ENCODE measurements around the gene PFDN6. TPM values are rescaled to one million over a fixed set of nuclear protein-coding genes. Genes with fewer than 3 reads are reported as not detected.

Gene PFDN6
- total RNA-seq, 1 experiment from 2014 or later, result 123 TPM

DNA sequence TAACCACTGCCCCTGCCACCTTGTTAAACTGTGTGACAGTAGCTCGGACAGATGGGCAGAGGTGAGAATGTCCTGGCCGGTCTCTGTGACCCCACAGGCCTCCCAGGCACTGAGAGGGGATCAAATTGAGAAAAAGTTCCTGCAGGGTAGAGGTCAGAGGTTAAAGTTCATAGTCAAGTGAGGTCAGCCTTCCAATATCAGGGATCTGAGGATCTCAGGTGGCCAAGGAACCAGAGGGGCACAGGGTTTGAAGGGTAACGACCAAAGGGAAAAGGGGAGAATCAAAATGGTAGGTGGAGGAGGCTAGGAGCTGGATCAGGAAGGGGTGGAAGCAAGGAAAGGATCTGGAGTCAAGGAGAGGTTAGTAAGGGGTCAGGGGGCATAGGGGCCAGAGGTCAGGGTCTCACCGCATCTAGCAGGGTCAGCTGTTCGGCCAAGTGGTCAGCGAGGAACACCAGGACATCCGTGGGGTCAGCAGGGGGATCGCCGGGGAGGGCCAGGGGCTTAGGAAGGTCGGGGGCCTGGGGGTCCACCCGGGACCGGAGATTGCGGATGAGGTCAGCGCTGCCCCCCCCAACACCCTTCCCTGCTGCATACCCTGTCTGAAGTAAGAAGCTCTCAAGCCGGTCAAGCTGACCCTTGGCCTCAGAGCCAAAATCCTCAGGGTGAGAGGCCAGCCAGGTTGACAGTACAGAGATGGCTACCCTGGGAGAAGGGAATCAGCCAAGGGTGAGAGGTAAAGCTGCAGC is 6.4 kb downstream of the PFDN6 start:
- DNase-seq (ENCODE audit: low read depth), result no peak

DNA sequence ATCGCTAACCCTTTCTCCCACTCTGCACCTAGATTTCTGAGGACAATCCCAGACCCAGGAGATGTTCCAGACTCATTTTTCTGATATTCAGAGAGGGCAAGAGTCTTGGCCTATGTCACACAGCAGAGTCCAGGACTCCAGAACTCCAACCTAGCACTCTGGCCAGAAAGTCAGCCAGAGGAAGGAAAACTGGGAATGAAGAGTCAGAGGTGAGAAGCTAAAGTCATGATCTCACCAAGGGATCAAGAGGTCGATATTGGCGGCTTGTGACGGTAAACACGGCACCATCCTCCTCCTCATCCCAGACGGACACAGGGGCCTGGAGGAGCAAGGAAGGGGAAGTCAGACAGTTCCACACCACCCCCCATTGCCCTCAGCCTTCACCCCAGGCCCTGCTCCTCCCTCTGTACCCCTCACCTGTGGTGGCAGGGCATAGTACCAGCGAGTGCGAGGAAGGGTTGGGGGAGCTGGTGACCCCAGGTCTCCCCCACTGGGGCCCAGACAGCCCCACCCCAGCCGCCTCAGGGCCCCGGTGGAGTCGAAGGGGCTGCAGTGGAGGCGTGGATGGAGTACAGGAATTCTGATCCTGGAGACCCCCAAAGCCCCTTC is 7.5 kb downstream of the PFDN6 start:
- DNase-seq (ENCODE audit: low read depth), result no peak

DNA sequence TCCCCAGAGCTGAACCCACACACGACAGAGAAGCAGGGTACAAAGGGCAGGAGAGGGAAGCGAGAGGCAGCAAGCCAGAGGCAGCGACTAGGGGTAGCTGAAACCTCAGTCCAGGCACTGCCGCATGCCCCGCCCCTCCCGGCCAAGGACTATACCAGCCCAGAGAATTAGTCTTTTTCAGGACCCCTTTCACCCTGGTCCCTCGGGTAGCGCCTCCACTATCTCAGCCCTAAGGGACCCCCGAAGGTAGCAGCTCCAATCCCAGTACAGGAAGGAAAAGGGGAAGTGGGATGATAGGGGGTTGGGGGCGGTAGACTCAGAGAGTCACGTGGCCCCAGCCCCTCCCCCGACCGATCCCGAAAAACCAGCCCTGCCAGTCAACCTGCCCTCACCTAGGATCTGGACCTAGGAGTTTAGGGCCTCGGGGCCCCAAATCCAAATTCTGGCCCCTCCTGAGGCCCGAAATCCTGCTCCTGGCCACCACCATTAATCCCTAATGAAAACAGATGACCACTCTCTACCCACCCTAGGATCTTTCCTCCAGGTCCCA is 8.1 kb downstream of the PFDN6 start:
- DNase-seq (ENCODE audit: low read depth), result no peak

DNA sequence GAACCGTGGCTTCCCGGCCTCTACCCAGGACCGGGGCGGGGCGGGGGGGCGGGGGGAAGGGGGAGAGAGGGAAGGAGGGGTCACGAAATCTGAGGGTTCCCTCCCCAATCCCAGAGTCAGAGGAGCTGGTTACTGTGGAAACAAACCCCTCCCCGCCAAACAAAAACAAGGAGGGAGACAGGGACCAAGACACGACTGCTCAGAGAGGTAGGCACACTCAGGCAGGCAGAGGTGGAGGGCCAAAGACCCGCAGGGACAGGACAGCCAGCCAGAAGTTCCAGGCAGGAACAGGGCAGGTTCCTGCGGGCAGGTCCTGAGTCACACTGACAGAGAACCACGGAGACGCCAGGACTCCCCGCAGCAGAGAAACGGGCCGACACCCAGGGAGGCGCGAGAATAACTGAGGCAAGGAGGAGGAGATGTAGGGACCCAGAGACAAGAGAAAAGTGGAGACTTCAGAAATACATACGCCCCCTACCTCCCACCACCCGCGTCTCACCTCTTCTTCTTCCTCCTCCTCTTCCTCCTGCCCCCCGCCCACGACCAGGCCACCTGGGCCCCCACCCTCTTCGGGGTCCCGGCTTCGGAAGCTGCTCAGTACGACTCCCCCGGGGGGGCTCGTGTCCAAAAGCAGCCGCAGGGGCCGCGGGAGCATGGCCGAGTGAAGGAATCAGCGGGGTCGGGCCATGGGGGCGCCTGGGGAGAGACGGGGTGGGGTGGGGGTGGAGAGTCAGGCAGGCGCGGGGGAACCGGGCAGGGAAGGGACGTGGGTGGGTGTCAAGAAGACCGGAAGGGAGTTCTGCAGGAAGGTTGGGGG is 8.8 kb downstream of the PFDN6 start:
- peak; percentile 98 for DNase-seq (ENCODE audit: low read depth)

DNA sequence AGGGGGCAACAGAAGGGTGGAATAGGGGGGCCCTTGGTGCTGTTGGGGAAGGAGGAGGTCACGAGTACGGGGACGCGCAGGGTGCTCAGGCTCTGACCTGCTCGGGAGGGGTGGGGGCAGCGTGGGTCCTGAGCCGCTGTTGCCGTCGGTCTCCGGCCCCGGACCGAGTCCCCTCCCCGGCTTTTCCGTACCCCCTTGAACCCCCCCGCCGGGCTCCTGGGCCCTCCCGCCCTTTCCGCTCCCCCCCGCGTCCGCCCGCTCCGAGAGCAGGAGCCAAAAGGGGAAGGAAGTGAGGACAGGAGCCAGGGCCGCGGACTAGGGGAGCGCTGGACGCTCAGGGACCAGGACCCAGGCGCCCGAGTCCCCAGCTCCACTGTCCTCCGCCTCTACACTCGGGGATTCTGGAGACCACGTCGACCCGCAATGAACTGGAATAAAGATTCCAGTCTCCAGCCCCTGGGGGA is 9.4 kb downstream of the PFDN6 start, which contains the start of gene RGL2:
RGL2 (minus strand) TSS at position 170 of the 464 bp plus-strand sequence. CDS start 332 bp downstream, outside the sequence.
- DNase-seq (ENCODE audit: low read depth), result peak; percentile 86

DNA sequence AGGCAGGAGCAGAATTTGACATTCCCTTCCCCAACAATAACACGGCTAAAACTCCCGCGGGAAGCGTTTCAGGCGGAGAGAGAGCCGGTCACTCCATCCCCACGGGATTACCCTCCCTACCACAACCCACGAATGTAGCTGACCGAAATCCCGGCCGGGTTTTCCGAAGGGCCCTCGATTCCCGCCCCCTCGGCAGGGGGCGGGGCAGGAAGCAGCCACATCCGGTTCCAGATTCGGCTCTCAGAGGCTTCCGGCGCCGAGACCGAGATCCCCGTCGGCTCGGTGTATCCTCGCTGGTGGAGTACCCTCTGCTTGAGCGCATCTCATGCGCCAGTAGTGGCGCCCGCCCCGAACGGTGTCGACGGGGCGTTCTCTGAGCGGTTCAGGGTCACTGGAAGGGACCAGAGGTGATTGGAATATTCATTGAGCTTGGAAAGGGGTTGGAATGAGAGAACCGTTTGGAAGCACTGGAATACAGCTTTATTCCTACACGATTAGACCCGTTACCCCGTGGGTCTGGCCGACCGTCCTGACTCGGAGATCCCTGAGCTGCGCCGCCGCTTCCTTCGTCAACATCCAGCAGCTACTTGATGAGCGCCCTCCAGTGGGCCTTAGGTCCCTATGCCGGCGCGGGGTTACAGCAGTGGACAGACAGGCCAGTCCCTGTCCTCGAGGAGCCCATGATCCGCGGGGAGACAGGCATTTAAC is 10.0 kb downstream of the PFDN6 start:
- DNase-seq (ENCODE audit: low read depth), result peak; percentile 97

DNA sequence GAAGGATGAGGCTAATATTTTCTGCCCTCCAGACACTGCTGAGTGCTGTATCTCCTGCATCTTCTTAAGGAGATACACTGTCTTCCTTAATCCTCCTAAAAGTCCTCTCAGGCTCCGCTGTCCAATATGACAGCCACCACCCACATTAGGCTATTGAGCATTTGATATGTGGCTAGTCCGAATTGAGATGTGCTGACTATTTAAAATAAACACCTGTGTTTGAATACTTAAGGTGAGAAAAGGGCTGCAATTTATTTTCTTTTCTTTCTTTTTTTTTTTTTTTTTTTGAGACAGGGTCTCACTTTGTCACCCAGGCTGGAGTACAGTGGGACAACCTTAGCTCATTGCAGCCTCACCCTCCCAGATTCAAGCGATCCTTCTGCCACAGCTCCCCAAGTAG is 12.5 kb downstream of the PFDN6 start:
- no peak for DNase-seq (ENCODE audit: low read depth)

DNA sequence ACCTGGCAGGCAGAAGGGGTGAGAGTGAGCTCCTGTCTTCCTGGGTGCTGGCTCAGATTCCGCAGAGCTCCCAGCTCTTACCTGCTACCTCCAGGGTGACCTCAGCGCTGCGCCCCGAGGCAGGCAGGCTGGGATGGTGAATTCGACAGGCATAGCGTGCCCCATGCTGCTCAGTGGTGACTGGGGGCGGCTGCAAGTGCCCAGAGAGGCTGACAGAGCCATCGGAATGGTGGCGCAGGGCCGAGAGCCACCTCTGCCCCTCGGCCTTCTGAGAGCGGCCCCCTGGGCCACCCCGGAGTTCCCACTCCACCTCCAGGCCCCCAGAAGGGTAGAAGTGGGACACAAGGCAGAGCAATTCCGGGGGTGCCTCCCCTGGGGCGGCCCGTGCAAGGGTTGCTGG is 14.8 kb downstream of the PFDN6 start:
- DNase-seq (ENCODE audit: low read depth), result no peak

DNA sequence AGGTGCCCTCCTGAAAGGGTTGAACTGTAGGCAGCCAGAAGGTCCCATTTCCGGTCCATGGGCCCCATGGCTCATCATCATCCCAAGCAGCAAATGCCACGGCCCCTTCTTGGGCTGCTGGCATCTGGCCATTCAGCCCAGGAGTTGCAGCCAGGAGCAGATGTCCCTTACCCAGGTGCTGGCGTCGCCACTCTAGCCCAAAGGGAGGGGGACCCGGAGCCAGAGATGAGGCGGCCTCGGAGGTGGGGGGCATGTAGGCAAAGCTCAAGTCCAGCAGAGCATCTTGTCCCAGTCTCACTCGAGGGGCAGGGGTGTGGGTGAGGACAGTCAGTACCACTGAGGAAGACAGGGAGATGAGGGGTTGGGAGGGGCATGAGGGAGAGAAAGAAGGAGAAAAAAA is 15.7 kb downstream of the PFDN6 start:
- no peak for DNase-seq (ENCODE audit: low read depth)

DNA sequence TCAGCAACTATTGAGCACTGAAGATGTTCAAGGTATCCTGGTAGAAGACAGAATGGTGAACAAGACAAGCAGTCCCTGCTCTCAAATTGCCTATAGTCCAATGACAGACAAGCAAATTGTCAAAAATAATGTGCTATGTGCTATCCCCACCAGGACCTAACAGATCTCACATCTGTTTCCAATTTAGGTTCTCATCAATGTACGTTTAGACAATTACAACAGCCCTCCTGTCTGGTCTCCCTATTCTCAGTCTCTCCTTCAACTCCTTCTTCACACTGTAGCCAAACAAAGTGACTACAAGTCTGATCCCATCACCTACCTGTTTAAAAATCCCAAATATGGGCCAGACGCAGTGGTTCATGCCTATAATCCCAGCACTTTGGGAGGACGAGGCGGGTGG is 17.0 kb downstream of the PFDN6 start:
- DNase-seq (ENCODE audit: low read depth), result no peak

DNA sequence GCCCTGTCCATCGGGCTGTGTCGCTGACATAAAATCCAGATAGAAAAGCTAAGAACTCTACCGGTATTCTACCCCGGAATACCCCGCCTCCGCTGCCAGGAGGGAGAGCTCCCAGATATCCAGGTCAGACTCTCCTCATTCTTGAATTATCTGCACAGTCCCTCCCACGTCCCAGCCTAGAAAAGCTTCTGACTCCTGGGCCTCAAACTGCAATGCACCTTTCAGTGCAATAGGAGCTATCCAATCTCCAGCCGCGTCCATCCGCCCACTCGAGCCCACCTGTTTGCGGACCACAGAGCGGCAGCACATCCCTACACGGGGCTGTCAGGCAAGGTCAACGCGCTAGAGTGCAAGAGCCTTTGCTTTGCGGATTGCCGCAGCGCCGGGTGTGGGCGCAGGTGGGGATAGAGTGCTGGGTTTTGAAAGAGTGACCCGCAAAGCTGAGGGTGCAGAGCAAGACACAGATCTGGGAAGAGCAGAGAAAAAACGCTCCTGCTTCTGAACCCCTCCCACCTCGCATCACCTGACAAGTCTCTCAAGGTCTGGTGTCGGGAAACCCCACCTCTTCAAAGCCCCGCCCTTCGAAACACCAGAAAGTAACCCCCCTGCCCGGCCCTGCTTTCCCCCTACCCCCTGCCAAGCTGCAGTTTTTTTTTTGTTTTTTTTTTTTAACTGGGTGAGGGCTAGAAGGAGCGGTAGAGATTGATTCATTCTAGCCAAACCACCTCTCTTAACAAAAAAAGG is 23.1 kb downstream of the PFDN6 start:
- peak; percentile 93 for DNase-seq (ENCODE audit: low read depth)

DNA sequence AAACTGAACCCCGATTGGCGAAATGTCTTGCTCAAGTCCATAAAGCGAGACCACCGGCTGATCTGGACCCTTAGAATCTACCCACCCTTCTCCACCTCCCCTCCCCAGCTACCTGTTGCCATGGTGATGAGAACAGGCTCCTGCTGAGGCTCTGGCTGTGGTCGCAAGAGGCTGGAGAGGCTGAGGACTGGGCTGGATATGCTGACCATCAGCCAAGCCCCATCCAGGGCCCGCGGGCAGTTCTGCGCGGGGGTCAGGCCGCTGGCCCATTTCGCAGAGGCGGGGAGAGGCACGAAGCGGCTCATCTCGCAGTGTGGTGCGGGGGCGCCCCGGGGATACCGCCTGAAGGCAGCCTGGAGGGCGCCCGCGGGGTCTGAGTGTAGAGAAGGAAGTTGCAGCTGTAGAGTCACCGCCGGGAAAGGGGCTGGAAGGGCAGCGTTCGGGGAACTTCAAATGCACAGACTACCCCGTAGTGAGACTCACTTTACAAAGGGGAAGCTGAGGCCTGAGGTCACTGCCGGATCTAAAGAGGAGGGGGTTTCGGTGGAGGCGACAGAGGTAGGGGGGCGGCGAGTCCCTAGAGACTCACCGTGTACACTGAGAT is 23.8 kb downstream of the PFDN6 start:
- DNase-seq (ENCODE audit: low read depth), result peak; percentile 58

DNA sequence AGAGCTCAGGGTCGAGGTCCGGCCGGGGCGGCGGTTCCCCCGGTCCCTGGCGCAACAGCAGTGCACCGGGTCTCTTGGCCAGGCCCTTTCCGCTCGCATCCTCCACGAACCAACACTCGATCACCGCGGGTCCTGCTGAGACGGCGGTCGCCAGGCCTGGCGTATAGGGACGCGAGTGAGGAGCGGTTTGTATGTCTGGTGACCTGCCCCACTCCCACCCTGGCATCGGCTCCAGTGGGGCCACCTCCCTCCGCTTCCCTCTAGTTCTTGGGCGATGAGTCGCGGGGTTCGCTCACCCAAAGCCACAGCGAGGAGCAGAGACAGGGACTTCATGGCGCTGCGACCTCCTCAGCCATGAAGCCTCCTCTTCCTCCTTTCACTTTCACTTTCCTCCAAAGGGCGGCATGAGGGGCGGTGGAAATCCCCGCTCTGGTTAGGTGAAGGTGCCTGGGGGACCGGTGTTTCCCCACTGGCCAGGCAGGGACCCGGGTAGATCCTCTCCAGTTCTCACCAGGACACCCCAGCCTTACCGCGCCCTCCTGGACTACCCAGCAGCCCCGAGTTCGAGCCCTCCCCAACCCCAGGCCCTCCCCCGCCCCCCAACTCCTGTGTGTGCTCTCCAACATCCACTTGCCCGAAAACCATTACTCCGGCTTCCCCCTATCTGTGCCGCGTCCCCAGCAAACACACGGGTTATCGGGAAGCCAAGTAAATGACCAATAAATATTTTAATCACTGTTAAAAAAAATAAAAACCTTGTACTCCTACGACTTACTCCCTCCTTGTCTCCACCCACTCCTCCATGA is 24.5 kb downstream of the PFDN6 start, which contains the start of gene TAPBP:
TAPBP (minus strand) TSS at position 370 of the 806 bp plus-strand sequence; CDS start at position 333, 37 bp downstream.
- peak; percentile 85 for DNase-seq (ENCODE audit: low read depth)

DNA sequence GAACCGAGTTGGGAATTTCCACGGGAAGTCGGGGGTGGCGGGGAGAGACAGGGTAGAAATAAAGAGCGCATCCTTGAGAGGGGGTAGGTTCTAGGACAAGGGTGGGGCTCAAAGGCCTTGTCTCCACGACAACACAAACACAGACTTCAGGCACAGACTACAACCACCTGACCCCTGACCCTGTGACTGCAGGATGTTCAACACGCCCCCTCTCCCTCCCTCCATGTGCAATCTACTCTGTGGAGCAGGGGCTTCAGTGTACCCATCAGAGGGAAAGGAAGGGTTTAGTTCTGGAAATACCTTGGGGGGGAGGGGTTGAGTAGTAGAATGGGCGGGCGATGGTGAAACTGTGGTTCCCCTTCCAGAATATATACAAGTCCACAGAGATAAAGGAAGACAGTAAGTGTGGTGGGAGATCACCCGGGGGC is 25.1 kb downstream of the PFDN6 start:
- DNase-seq (ENCODE audit: low read depth), result peak; percentile 94

DNA sequence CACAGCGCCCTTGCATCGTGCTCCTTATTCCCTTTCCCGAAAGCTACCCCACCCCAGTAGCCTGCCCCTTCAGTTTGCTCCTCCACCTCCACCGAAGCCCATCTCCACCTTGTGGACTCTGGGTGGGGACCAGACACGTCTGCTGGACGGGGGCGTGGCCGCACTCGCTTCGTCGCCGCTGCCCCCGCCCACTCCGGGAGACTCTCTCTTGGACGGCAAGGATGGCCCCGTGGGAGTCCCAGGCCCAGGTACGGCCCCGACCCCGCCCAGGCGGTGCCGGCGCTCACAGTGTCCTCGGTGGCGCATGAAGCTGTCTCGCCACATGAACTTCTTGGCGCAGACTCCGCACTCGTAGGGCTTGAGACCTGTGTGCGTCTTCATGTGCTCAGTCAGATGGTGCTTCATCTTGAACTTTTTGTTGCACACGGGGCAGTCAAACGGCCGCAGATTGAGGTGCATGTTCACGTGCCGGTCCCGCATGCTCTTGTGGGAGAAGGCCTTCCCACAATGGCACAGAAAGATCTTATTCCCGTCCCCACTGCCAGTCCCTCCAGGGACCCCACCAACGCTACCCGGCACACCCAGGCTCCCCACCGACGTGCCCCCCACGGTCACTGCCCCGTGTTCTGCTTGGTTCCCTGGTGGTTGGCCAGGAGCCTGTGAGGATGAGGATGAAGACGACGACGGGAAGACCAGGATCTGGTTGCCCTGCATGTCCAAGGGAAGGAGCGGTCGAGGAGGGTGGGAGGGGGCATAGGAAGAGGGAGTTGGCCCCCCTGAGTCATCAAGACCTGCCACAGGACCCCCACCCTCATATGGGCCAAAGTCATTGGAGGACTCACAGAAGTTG is 25.8 kb downstream of the PFDN6 start:
- no peak for DNase-seq (ENCODE audit: low read depth)

DNA sequence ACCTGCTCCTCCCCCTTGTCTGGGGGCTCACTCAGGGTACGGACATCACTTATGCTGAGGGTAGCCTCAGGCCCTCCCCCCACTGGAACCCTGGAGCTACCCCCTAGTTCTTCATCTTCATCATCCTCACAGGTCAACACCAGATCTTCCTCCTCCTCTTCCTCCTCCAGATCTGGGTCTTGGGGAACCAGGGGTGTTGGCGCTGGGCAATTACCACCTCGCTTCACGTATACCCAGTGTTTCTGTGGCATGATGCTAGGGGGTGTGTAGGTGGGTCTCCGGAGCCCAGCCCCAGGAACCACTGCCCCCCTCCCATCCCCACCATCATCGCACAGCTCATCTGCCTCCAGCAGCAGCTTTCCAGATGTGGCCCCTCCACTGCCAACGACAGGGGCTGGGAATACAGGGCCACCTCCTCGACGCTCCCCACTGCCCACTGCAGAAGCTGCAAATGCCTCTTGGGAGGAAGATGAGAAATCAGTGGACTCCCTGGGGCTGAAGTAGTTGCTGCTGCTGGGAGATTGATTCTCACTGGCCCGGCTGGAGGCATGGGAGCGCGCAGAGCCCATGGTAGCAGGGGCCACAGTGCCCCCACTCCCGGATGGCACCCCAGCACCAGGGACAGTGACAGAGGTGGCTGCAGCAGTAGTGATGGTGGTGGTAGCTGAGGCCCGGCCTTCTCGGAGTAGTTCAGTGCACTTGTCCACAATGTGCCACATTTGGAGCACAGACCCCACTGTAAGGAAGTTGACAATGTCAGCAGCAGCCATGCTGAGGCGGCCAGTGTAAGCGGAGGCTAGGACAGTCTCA is 26.6 kb downstream of the PFDN6 start:
- DNase-seq (ENCODE audit: low read depth), result no peak

DNA sequence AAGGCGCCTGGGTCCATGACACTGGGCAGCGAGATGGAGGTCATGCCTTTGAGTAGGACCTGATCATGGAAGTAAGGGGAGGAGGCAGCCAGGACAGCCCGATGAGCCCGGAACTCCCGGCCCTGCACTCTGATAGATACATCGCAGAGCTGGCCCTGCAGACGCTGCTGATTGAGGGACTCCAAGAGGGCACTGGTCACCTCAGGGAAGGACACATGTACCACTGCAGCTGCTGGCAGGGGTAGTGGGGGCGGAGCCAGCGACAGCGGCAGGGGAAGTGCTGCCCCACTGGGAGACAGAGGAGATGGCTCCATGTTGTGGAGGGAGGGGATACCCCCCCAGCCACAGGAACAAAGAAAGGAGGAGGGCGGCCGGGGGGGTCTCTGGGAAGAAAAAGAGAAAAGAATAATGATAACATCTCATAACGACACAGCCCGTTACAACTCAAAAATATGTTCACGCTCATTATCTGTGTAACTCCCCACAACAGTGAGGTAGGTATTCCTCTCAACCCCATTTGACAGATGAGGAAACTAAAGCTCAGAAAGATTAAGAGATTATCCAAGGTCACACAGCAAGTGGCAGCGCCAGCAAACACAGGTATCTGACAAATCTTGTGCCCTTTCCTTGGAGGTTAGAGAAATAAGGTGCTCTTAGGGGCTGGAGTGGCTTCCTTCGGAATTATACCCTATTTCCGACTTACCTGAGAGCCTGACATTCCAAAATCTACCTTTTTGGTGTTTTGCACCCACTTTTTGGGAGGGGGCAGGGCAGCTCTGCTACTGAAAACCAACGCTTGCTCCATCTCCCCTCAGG is 27.4 kb downstream of the PFDN6 start:
- DNase-seq (ENCODE audit: low read depth), result no peak

Data from M059J (cell line).